Peyer's patch (tissue), 4 donors: ENCODE results near the gene TBC1D9B. TPM values are rescaled to one million over a fixed set of nuclear protein-coding genes. Genes with fewer than 3 reads are reported as not detected.

Experiments used
- DNase-seq, 3 donors: peaks; one replicate each; pipeline ENCODE4 v3.0.0-alpha.2; 2017 to 2019
- H3K27ac ChIP-seq, 4 donors: fragments of 200-600 bp; sonication (generic); one replicate each; pipeline ENCODE4 v1.5.1; 2016 to 2019
- H3K27me3 ChIP-seq, 2 donors: fragments of 200-600 bp; sonication (generic); one replicate each; pipeline ENCODE4 v1.5.1; 2019
- H3K36me3 ChIP-seq, 3 donors: fragments of 200-600 bp; sonication (generic); one replicate each; pipeline ENCODE4 v1.5.1; 2016 to 2019
- H3K4me1 ChIP-seq, 4 donors: fragments of 200-600 bp; sonication (generic); one replicate each; pipeline ENCODE4 v1.5.1; 2016 to 2019
- H3K4me3 ChIP-seq, 4 donors: fragments of 200-600 bp; sonication (generic); 1 replicate in 3 of 4; 2 replicates in 1 of 4; pipeline ENCODE4 v1.5.1; 2016 to 2019; ENCODE audit warnings: mild to moderate bottlenecking in 1 of 4
- H3K9me3 ChIP-seq, 4 donors: fragments of 200-600 bp; sonication (generic); one replicate each; pipeline ENCODE4 v1.5.1; 2016 to 2019; ENCODE audit warnings: mild to moderate bottlenecking in 1 of 4
- CTCF ChIP-seq, 6 experiments: fragments of 450-650 bp in 4 of 6; fragments of 200-600 bp in 2 of 6; sonication (generic) in 1 of 6; IDR thresholded peaks; one replicate each; pipeline ENCODE4 v1.5.1; 2017 to 2019; ENCODE audit warnings: antibody characterized with exemption in 6 of 6, mild to moderate bottlenecking in 3 of 6, moderate library complexity in 1 of 6
- POLR2A ChIP-seq, 2 donors: fragments of 450-650 bp; IDR thresholded peaks; one replicate each; pipeline ENCODE4 v1.5.1; 2017; ENCODE audit warnings: antibody characterized with exemption in 2 of 2, mild to moderate bottlenecking in 2 of 2, moderate library complexity in 2 of 2
- total RNA-seq, 4 donors: library from RNA; depleted of rRNA; stranded (reverse); fragments of >200 nt; gene quantifications; one replicate each; pipeline ENCODE4 v1.1.0, GENCODE V29; 2016

TBC1D9B gene
- total RNA-seq, 4 donors from 2014 or later, result 89.7 to 281 (median 186) TPM

GRCh38 chr5:179862891-179863290, 44.8 kb downstream of the TBC1D9B start:
- Histone ChIP-seq H3K27me3 (no peaks in the 10 kb centered on the region), H3K27ac (no peak overlapping the region), H3K4me3 (no peak overlapping the region), H3K36me3 (peaks cover 0 to 52% (median 0%) of the 10 kb centered on the region in 3 donors), H3K9me3 (no peaks in the 10 kb centered on the region), H3K4me1 (no peaks in the 10 kb centered on the region)
- DNase-seq, result no peak
- TF ChIP-seq POLR2A (IDR thresholded peaks at IDR 0.05) (no peak), CTCF (IDR thresholded peaks at IDR 0.05) (no peak)

GRCh38 chr5:179862296-179862695, 45.4 kb downstream of the TBC1D9B start:
- Histone ChIP-seq H3K9me3 (no peaks in the 10 kb centered on the region), H3K4me1 (peaks cover 0 to 5% (median 0%) of the 10 kb centered on the region in 4 donors), H3K4me3 (no peak overlapping the region), H3K27ac (no peak overlapping the region), H3K36me3 (peaks cover 0 to 46% (median 0%) of the 10 kb centered on the region in 3 donors), H3K27me3 (no peaks in the 10 kb centered on the region)
- no peak for TF ChIP-seq CTCF (IDR thresholded peaks at IDR 0.05)
- TF ChIP-seq POLR2A (IDR thresholded peaks at IDR 0.05), result no peak
- no peak for DNase-seq

- DNase-seq, result no peak
- Histone ChIP-seq H3K4me3 (no peak overlapping the region), H3K27ac (no peak overlapping the region), H3K36me3 (peaks cover 0 to 33% (median 0%) of the 10 kb centered on the region in 3 donors), H3K9me3 (no peaks in the 10 kb centered on the region), H3K4me1 (peaks cover 0 to 5% (median 0%) of the 10 kb centered on the region in 4 donors), H3K27me3 (no peaks in the 10 kb centered on the region)
- TF ChIP-seq POLR2A (IDR thresholded peaks at IDR 0.05) (no peak), CTCF (IDR thresholded peaks at IDR 0.05) (no peak)
Observed at GRCh38 chr5:179860301-179860700, 47.4 kb downstream of the TBC1D9B start.

- H3K27me3 ChIP-seq, result no peaks in the 10 kb centered on the region
- DNase-seq, result peak; percentile 96 to 99 (median 98)
- no peaks in the 10 kb centered on the region for H3K9me3 ChIP-seq
- peak within 1 kb of the TSS; percentile 59 to 92 (median 74) for H3K27ac ChIP-seq
- H3K4me1 ChIP-seq, result peaks cover 0 to 5% (median 0%) of the 10 kb centered on the region in 4 donors
- peaks cover 0 to 18% (median 0%) of the 10 kb centered on the region in 3 donors for H3K36me3 ChIP-seq
- H3K4me3 ChIP-seq, result peak within 1 kb of the TSS; percentile 67 to 92 (median 72)
- TF ChIP-seq CTCF (IDR thresholded peaks at IDR 0.05) (peak in 2 of 6 experiments; percentile 6 to 46), POLR2A (IDR thresholded peaks at IDR 0.05) (peak; percentile 15 to 56)
Observed at GRCh38 chr5:179858586-179859427, 48.9 kb downstream of the TBC1D9B start, which contains the start of gene MRNIP. Gene MRNIP, minus strand, starts transcription at chr5:179858817. Its CDS starts 21 bp downstream, at chr5:179858796.

GRCh38 chr5:179858241-179858585, 49.5 kb downstream of the TBC1D9B start:
- Histone ChIP-seq H3K4me3 (peak overlapping the region; percentile 67 to 92 (median 72)), H3K27ac (peak overlapping the region; percentile 59 to 92 (median 74)), H3K9me3 (no peaks in the 10 kb centered on the region), H3K27me3 (no peaks in the 10 kb centered on the region), H3K4me1 (peaks cover 0 to 5% (median 1%) of the 10 kb centered on the region in 4 donors), H3K36me3 (peaks cover 0 to 15% (median 0%) of the 10 kb centered on the region in 3 donors)
- TF ChIP-seq POLR2A (IDR thresholded peaks at IDR 0.05) (no peak), CTCF (IDR thresholded peaks at IDR 0.05) (no peak)
- DNase-seq, result peak; percentile 57 to 73 (median 69)
